Upper lobe of right lung (tissue), 1 donor: ENCODE data around the gene LRMDA. TPM values are rescaled to one million over a fixed set of nuclear protein-coding genes. Genes with fewer than 3 reads are reported as not detected.

Experiments used
- ATAC-seq: fragments of 200-7000 bp; cut with Tn5 transposase; one replicate; pipeline ENCODE4 v1.9.1; 2020; ENCODE audit warnings: mild to moderate bottlenecking, moderate library complexity
- DNase-seq: peaks from one replicate; pipeline ENCODE4 v3.0.0-alpha.2; 2020
- H3K27ac ChIP-seq: fragments of 200-600 bp; one replicate; pipeline ENCODE4 v1.8.0; 2022
- H3K27me3 ChIP-seq: fragments of 200-600 bp; one replicate; pipeline ENCODE4 v1.8.0; 2022; ENCODE audit warnings: mild to moderate bottlenecking
- H3K36me3 ChIP-seq: fragments of 200-600 bp; one replicate; pipeline ENCODE4 v1.8.0; 2022
- H3K4me1 ChIP-seq: fragments of 200-600 bp; one replicate; pipeline ENCODE4 v1.8.0; 2022
- H3K4me3 ChIP-seq: fragments of 200-600 bp; one replicate; pipeline ENCODE4 v1.8.0; 2022; ENCODE audit warnings: mild to moderate bottlenecking
- H3K9me3 ChIP-seq: fragments of 200-600 bp; one replicate; pipeline ENCODE4 v1.8.0; 2022
- CTCF ChIP-seq: fragments of 200-600 bp; IDR thresholded peaks from one replicate; pipeline ENCODE4 v1.8.0; 2022; ENCODE audit warnings: antibody characterized with exemption
- intact Hi-C: fragments of 100-400 bp; cut with DNase I; formaldehyde crosslinking; loops from one replicate; pipeline ENCODE4 v1.11.0; 2022
- total RNA-seq: library from RNA; stranded (reverse); fragmentation: NEBNext Ultra II Directional; extraction: Animal tissue kit (Norgen Biotek cat#: 25700); gene quantifications from one replicate; pipeline ENCODE4 v1.2.1, GENCODE V29; 2021
- donor health status: DM: no; HTN: yes; CAD: no; lungs with severe emphysema.

Gene LRMDA
- total RNA-seq, 1 donor from 2014 or later, result 20.0 TPM

- no peak overlapping the region for H3K4me3 ChIP-seq
- ATAC-seq (no peak), DNase-seq (no peak)
- no peak overlapping the region for H3K27ac ChIP-seq
- no peak for TF ChIP-seq CTCF
- no peaks in the 10 kb centered on the region for H3K9me3 ChIP-seq
- intact Hi-C loops, result no loop called here
- H3K36me3 ChIP-seq, result no peaks in the 10 kb centered on the region
- no peaks in the 10 kb centered on the region for H3K4me1 ChIP-seq
- no peaks in the 10 kb centered on the region for H3K27me3 ChIP-seq
Observed at GRCh38 chr10:76319661-76320060, 888.2 kb downstream of the LRMDA start.

GRCh38 chr10:76324283-76324682, 892.9 kb downstream of the LRMDA start:
- intact Hi-C loops, result no loop called here
- DNase-seq (peak; percentile 68), ATAC-seq (peak; percentile 88)
- Histone ChIP-seq H3K36me3 (no peaks in the 10 kb centered on the region), H3K9me3 (no peaks in the 10 kb centered on the region), H3K27me3 (no peaks in the 10 kb centered on the region), H3K4me3 (no peak overlapping the region), H3K27ac (no peak overlapping the region), H3K4me1 (no peaks in the 10 kb centered on the region)
- TF ChIP-seq CTCF, result no peak

- Histone ChIP-seq H3K9me3 (no peaks in the 10 kb centered on the region), H3K4me3 (no peak overlapping the region), H3K4me1 (no peaks in the 10 kb centered on the region), H3K27me3 (no peaks in the 10 kb centered on the region), H3K27ac (no peak overlapping the region), H3K36me3 (no peaks in the 10 kb centered on the region)
- ATAC-seq (no peak), DNase-seq (no peak)
- no peak for TF ChIP-seq CTCF
- intact Hi-C loops, result no loop called here
Observed at GRCh38 chr10:76327441-76327840, 896.0 kb downstream of the LRMDA start.

- Histone ChIP-seq H3K36me3 (no peaks in the 10 kb centered on the region), H3K9me3 (no peaks in the 10 kb centered on the region), H3K27ac (no peak overlapping the region), H3K4me1 (no peaks in the 10 kb centered on the region), H3K4me3 (no peak overlapping the region), H3K27me3 (no peaks in the 10 kb centered on the region)
- intact Hi-C loops, result no loop called here
- no peak for TF ChIP-seq CTCF
- ATAC-seq (no peak), DNase-seq (no peak)
Observed at GRCh38 chr10:76328348-76328747, 896.9 kb downstream of the LRMDA start.

GRCh38 chr10:76329891-76330575, 898.6 kb downstream of the LRMDA start:
- H3K9me3 ChIP-seq, result no peaks in the 10 kb centered on the region
- TF ChIP-seq CTCF, result no peak
- no peaks in the 10 kb centered on the region for H3K4me1 ChIP-seq
- no peak for ATAC-seq
- no peaks in the 10 kb centered on the region for H3K27me3 ChIP-seq
- intact Hi-C loops, result no loop called here
- DNase-seq, result no peak
- H3K27ac ChIP-seq, result no peak overlapping the region
- no peaks in the 10 kb centered on the region for H3K36me3 ChIP-seq
- H3K4me3 ChIP-seq, result no peak overlapping the region

- DNase-seq, result no peak
- Histone ChIP-seq H3K36me3 (no peaks in the 10 kb centered on the region), H3K4me1 (peaks cover 7% of the 10 kb centered on the region), H3K4me3 (no peak overlapping the region), H3K9me3 (no peaks in the 10 kb centered on the region), H3K27me3 (no peaks in the 10 kb centered on the region), H3K27ac (no peak overlapping the region)
- ATAC-seq, result no peak
- intact Hi-C loops, result no loop called here
- TF ChIP-seq CTCF, result no peak
Observed at GRCh38 chr10:76331742-76332141, 900.3 kb downstream of the LRMDA start.
